K562 (cell line): ENCODE data around the gene MESP1. TPM values are rescaled to one million over a fixed set of nuclear protein-coding genes. Genes with fewer than 3 reads are reported as not detected.

Source experiments
- ARID3A ChIP-seq: IDR thresholded peaks from 2 replicates; pipeline ENCODE4 v1.6.1; 2012; ENCODE audit warnings: low read depth, low read length, improper control_type of control experiment, borderline replicate concordance
- BDP1 ChIP-seq: IDR thresholded peaks from 3 replicates; pipeline ENCODE4 v1.6.1; 2011; ENCODE audit not compliant: insufficient read length, insufficient read depth
- BRD9 ChIP-seq: fragments of 450-650 bp; IDR thresholded peaks from 2 replicates; pipeline ENCODE4 v1.6.1; 2018; ENCODE audit warnings: low read depth; ENCODE audit not compliant: partially characterized antibody
- FOSL1 ChIP-seq: fragments of 200-800 bp; sonication (Bioruptor generic); conservative IDR thresholded peaks from 2 replicates; pipeline ENCODE4 v1.6.1; 2016; ENCODE audit warnings: missing genetic modification characterization, missing compliant biosample characterization
- GABPB2 ChIP-seq: fragments of 250-450 bp; sonication (Bioruptor Pico); conservative IDR thresholded peaks from 2 replicates; pipeline ENCODE4 v1.5.1; 2021; ENCODE audit warnings: mild to moderate bottlenecking
- HDAC1 ChIP-seq, 2 experiments: fragments of 450-650 bp; IDR thresholded peaks; 2 replicates each; pipeline ENCODE4 v1.6.1; 2016 to 2017; ENCODE audit warnings: inconsistent platforms in 1 of 2, mild to moderate bottlenecking in 1 of 2, moderate library complexity in 1 of 2
- HES1 ChIP-seq: fragments of 450-650 bp; IDR thresholded peaks from 2 replicates; pipeline ENCODE4 v1.6.1; 2016; ENCODE audit warnings: low read depth, mild to moderate bottlenecking, moderate library complexity
- KDM5B ChIP-seq: fragments of 200-600 bp; sonication (generic); IDR thresholded peaks from 2 replicates; pipeline ENCODE4 v1.6.1; 2012; ENCODE audit warnings: low read depth, mild to moderate bottlenecking, moderate library complexity, low read length, control low read depth, inconsistent platforms; ENCODE audit not compliant: insufficient replicate concordance
- MAX ChIP-seq: sonication (generic); formaldehyde crosslinking; IDR thresholded peaks from 2 replicates; pipeline ENCODE4 v1.9.0; 2022; ENCODE audit warnings: mild to moderate bottlenecking, missing genetic modification reagents
- MCM3 ChIP-seq: fragments of 450-650 bp; IDR thresholded peaks from 2 replicates; pipeline ENCODE4 v1.6.1; 2016
- MED1 ChIP-seq: sonication (generic); formaldehyde crosslinking; IDR thresholded peaks from 2 replicates; pipeline ENCODE4 v1.8.1; 2023; ENCODE audit warnings: missing genetic modification reagents, borderline replicate concordance
- MTA3 ChIP-seq: fragments of 450-650 bp; formaldehyde crosslinking; IDR thresholded peaks from 2 replicates; pipeline ENCODE4 v1.6.1; 2017; ENCODE audit warnings: mild to moderate bottlenecking, borderline replicate concordance
- MYC ChIP-seq, 2 experiments: fragments of 250-450 bp in 1 of 2; sonication (Bioruptor Pico) in 1 of 2; IDR thresholded peaks; 2 replicates each; pipeline versions ENCODE4 v1.5.1 to v1.6.1; 2012 to 2021; ENCODE audit warnings: low read depth in 2 of 2, borderline replicate concordance in 1 of 2, improper control_type of control experiment in 1 of 2, low read length in 1 of 2, mild to moderate bottlenecking in 1 of 2, moderate library complexity in 1 of 2
- NFXL1 ChIP-seq: fragments of 450-650 bp; formaldehyde crosslinking; IDR thresholded peaks from 2 replicates; pipeline ENCODE4 v1.4.0; 2021; ENCODE audit warnings: mild to moderate bottlenecking
- PHTF2 ChIP-seq: fragments of 250-450 bp; sonication (Bioruptor Pico); IDR thresholded peaks from 2 replicates; pipeline ENCODE4 v1.5.0; 2021; ENCODE audit warnings: mild to moderate bottlenecking
- SRSF3 ChIP-seq: fragments of 200-400 bp; formaldehyde crosslinking; IDR thresholded peaks from 2 replicates; pipeline ENCODE4 v1.6.1; 2016; ENCODE audit warnings: mild to moderate bottlenecking, low read length, moderate library complexity; ENCODE audit not compliant: insufficient read depth
- TFAP4 ChIP-seq: sonication (generic); formaldehyde crosslinking; IDR thresholded peaks from 2 replicates; pipeline ENCODE4 v1.8.0; 2022; ENCODE audit warnings: missing genetic modification reagents, mild to moderate bottlenecking, moderate library complexity, borderline replicate concordance
- ZBTB8A ChIP-seq: fragments of 450-650 bp; IDR thresholded peaks from 2 replicates; pipeline ENCODE4 v1.6.1; 2018; ENCODE audit warnings: mild to moderate bottlenecking, moderate library complexity; ENCODE audit not compliant: partially characterized antibody
- ZC3H11A ChIP-seq: IDR thresholded peaks from 2 replicates; pipeline ENCODE4 v1.6.1; 2012; ENCODE audit warnings: low read depth, low read length, improper control_type of control experiment
- ZFP30 ChIP-seq: fragments of 250-450 bp; sonication (Bioruptor Pico); IDR thresholded peaks from 2 replicates; pipeline ENCODE4 v1.8.0; 2022; ENCODE audit warnings: moderate library complexity, mild to moderate bottlenecking, inconsistent platforms, borderline replicate concordance
- ZNF184 ChIP-seq: sonication (generic); formaldehyde crosslinking; IDR thresholded peaks from 2 replicates; pipeline ENCODE4 v1.5.0; 2020; ENCODE audit warnings: missing genetic modification reagents
- ZNF699 ChIP-seq: fragments of 250-450 bp; sonication (Bioruptor Pico); IDR thresholded peaks from 2 replicates; pipeline ENCODE4 v1.8.0; 2021; ENCODE audit warnings: mild to moderate bottlenecking, moderate library complexity; ENCODE audit not compliant: insufficient replicate concordance
- polyA plus RNA-seq, 8 experiments: library from polyadenylated mRNA; depleted of rRNA in 4 of 8; stranded (reverse) in 5 of 8; unstranded in 3 of 8; fragments of >200 nt; fragmentation: Nextera tagmentation in 2 of 8; fragmentation: Illumina TruSeq in 1 of 8; extraction: Ambion mirVana in 2 of 8; extraction: Trizol in 1 of 8; gene quantifications; 2 replicates each; pipeline versions ENCODE4 v1.2.1 to v1.2.3, GENCODE V29; 2011 to 2014; ENCODE audit warnings: inconsistent platforms in 1 of 8, missing spikeins in 1 of 8
- total RNA-seq, 7 experiments: library from RNA; depleted of rRNA in 6 of 7; stranded (reverse); fragments of >200 nt in 6 of 7; fragmentation: Illumina TruSeq in 2 of 7; extraction: Trizol in 2 of 7; gene quantifications; 2 replicates each; pipeline versions ENCODE4 v1.2.1 to v1.2.3, GENCODE V29; 2011 to 2021; ENCODE audit warnings: low replicate concordance in 1 of 7

Gene MESP1
- total and polyA plus RNA-seq, 9 of the 15 experiments (the other 6 are each of a cell fraction or from before 2014, with no cell fraction given) = 0.14 to 1.1 (median 0.36) TPM; not detected in 4

GRCh38 chr15:89760303-89761008, 9.4 kb upstream of the MESP1 start (continued):
- TF ChIP-seq MED1 (CRISPR knock-in tag) = no peak
- TF ChIP-seq MAX = peak; percentile 30; the same call in 1 of the 2 replicates
- TF ChIP-seq ZC3H11A = 0 out of 2 replicates have a peak, but pooled peaks have one; percentile 53
- peak; percentile 33 for TF ChIP-seq BRD9
- no peak for TF ChIP-seq SRSF3
- no peak for TF ChIP-seq BDP1
- no peak for TF ChIP-seq ARID3A
- no peak for TF ChIP-seq GABPB2
- no peak for TF ChIP-seq ZFP30 (CRISPR knock-in tag)
- no peak for TF ChIP-seq MCM3
- TF ChIP-seq MTA3 = peak; percentile 81; the same call in 1 of the 2 replicates
- no peak for TF ChIP-seq ZBTB8A
- TF ChIP-seq HES1 = no peak
- no peak for TF ChIP-seq NFXL1 (CRISPR knock-in tag)
- no peak for TF ChIP-seq HDAC1 (IDR thresholded peaks at IDR 0.05)
- peak; percentile 57; the same call in 1 of the 2 replicates for TF ChIP-seq TFAP4 (CRISPR knock-in tag)
- no peak for TF ChIP-seq ZNF184
- TF ChIP-seq MYC (IDR thresholded peaks at IDR 0.05; ENCODE audit: low read depth, low read length) = 0 out of 2 replicates have a peak, but pooled peaks have one; percentile 40
- TF ChIP-seq MYC (CRISPR knock-in tag; IDR thresholded peaks at IDR 0.05; ENCODE audit: borderline replicate concordance, low read depth) = no peak
- no peak for TF ChIP-seq KDM5B
- TF ChIP-seq FOSL1 (tag) = 0 out of 2 replicates have a peak, but pooled peaks have one; percentile 20
- TF ChIP-seq PHTF2 (CRISPR knock-in tag) = no peak
- TF ChIP-seq ZNF699 (CRISPR knock-in tag) = no peak
